Hepatocyte (in vitro differentiated cells): ENCODE data around the gene PPIB.

Source experiments
- EZH2 ChIP-seq: fragments of 200-600 bp; sonication (generic); IDR thresholded peaks from 2 replicates; pipeline ENCODE4 v1.6.1; 2016; ENCODE audit warnings: antibody characterized with exemption, mild to moderate bottlenecking, borderline replicate concordance
- EZH2phosphoT487 ChIP-seq: fragments of 200-600 bp; sonication (generic); IDR thresholded peaks from one replicate; pipeline ENCODE4 v1.6.1; 2018; ENCODE audit warnings: antibody characterized with exemption, mild to moderate bottlenecking, low read depth, moderate library complexity; ENCODE audit not compliant: unreplicated experiment, severe bottlenecking
- TF ChIP-seq, protein P1 (sequence below): fragments of 200-600 bp; sonication (generic); IDR thresholded peaks from 2 replicates; pipeline ENCODE4 v1.5.1; 2016; ENCODE audit warnings: antibody characterized with exemption, mild to moderate bottlenecking; ENCODE audit not compliant: poor library complexity

- TF ChIP-seq, protein P1, sequence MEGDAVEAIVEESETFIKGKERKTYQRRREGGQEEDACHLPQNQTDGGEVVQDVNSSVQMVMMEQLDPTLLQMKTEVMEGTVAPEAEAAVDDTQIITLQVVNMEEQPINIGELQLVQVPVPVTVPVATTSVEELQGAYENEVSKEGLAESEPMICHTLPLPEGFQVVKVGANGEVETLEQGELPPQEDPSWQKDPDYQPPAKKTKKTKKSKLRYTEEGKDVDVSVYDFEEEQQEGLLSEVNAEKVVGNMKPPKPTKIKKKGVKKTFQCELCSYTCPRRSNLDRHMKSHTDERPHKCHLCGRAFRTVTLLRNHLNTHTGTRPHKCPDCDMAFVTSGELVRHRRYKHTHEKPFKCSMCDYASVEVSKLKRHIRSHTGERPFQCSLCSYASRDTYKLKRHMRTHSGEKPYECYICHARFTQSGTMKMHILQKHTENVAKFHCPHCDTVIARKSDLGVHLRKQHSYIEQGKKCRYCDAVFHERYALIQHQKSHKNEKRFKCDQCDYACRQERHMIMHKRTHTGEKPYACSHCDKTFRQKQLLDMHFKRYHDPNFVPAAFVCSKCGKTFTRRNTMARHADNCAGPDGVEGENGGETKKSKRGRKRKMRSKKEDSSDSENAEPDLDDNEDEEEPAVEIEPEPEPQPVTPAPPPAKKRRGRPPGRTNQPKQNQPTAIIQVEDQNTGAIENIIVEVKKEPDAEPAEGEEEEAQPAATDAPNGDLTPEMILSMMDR = no peak
- TF ChIP-seq EZH2 (no peak), EZH2phosphoT487 (no peak)
These were observed 17.5 kb upstream of the PPIB start for GRCh38 chr15:64180235-64180824.
